Upper lobe of left lung (tissue), 6 donors: ENCODE measurements around the gene JAKMIP2. TPM values are rescaled to one million over a fixed set of nuclear protein-coding genes. Genes with fewer than 3 reads are reported as not detected.

Source experiments
- ATAC-seq, 2 donors: fragments of 200-7000 bp; cut with Tn5 transposase; one replicate each; pipeline ENCODE4 v1.9.1; 2022; ENCODE audit warnings: mild to moderate bottlenecking in 2 of 2, moderate library complexity in 2 of 2; ENCODE audit not compliant: low FRiP score in 2 of 2
- DNase-seq, 2 donors: peaks; one replicate each; pipeline ENCODE4 v3.0.0-alpha.2; 2019 to 2020
- H3K27ac ChIP-seq, 4 donors: fragments of 200-600 bp; sonication (generic); one replicate each; pipeline ENCODE4 v1.5.1; 2016 to 2019
- H3K27me3 ChIP-seq, 4 donors: fragments of 200-600 bp; sonication (generic); one replicate each; pipeline ENCODE4 v1.5.1; 2017 to 2019
- H3K36me3 ChIP-seq, 4 donors: fragments of 200-600 bp; sonication (generic); one replicate each; pipeline ENCODE4 v1.5.1; 2016 to 2019
- H3K4me1 ChIP-seq, 4 donors: fragments of 200-600 bp; sonication (generic); one replicate each; pipeline ENCODE4 v1.5.1; 2018 to 2019
- H3K4me3 ChIP-seq, 4 donors: fragments of 200-600 bp; sonication (generic); one replicate each; pipeline ENCODE4 v1.5.1; 2017 to 2019; ENCODE audit warnings: mild to moderate bottlenecking in 2 of 4, moderate library complexity in 1 of 4
- H3K9me3 ChIP-seq, 4 donors: fragments of 200-600 bp; sonication (generic); one replicate each; pipeline ENCODE4 v1.5.1; 2018 to 2019
- EP300 ChIP-seq, 4 donors: sonication (generic); formaldehyde crosslinking; IDR thresholded peaks; one replicate each; pipeline ENCODE4 v1.5.1; 2017; ENCODE audit warnings: antibody characterized with exemption in 4 of 4, control low read depth in 2 of 4
- POLR2A ChIP-seq, 4 donors: fragments of 450-650 bp; IDR thresholded peaks; one replicate each; pipeline ENCODE4 v1.5.1; 2016 to 2017; ENCODE audit warnings: antibody characterized with exemption in 4 of 4, mild to moderate bottlenecking in 2 of 4
- POLR2AphosphoS5 ChIP-seq, 2 donors: sonication (generic); formaldehyde crosslinking; IDR thresholded peaks; one replicate each; pipeline ENCODE4 v1.5.1; 2017; ENCODE audit warnings: antibody characterized with exemption in 2 of 2
- WGBS, 2 donors: methylation state at CpG; one replicate each; pipeline ENCODE4 v1.1.5; 2017 to 2018; 5-methylcytosine and 5-hydroxymethylcytosine counted together
- total RNA-seq, 6 donors: library from RNA; depleted of rRNA in 4 of 6; stranded (reverse); fragments of >200 nt in 4 of 6; gene quantifications; one replicate each; pipeline versions ENCODE4 v1.1.0 to v1.2.1, GENCODE V29; 2016 to 2021
- TF ChIP-seq, protein P1 (sequence below), 6 experiments: fragments of 450-650 bp in 4 of 6; fragments of 200-600 bp in 2 of 6; sonication (generic) in 2 of 6; IDR thresholded peaks; one replicate each; pipeline ENCODE4 v1.5.1; 2016 to 2019; ENCODE audit warnings: antibody characterized with exemption in 6 of 6
- donor health status: DM: no; HTN: no; CAD: no; lungs with moderate emphysema.
- donor health status: DM: no; HTN: yes; CAD: no; lungs with severe emphysema.

The JAKMIP2 gene
- total RNA-seq, 6 donors from 2014 or later, result 0.91 to 8.4 (median 6.0) TPM

DNA sequence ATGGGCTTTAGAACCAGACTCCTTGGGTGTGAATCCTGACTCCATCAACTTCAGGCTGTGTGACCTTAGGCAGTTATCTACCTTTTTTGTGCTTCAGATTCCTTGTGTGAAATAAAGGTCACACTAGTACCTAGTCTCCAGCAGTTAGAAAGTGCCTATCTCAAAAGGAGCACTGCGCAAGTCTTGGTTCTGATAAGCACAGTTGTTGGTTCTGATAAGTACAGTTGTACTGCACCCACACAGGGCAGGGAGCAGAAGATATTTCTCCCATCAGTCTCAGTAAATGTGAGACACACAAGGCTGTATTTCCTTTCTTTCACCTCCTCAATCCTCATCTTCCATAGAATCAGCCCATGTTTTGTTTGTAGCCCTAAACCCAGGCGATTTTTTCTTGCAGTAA, 156.1 kb downstream of the JAKMIP2 start:
- Histone ChIP-seq H3K9me3 (no peaks in the 10 kb centered on the region), H3K4me1 (no peaks in the 10 kb centered on the region), H3K4me3 (no peak overlapping the region), H3K27ac (no peak overlapping the region), H3K36me3 (no peaks in the 10 kb centered on the region), H3K27me3 (no peaks in the 10 kb centered on the region)
- no peak for DNase-seq
- TF ChIP-seq EP300 (IDR thresholded peaks at IDR 0.05), result no peak
- TF ChIP-seq, protein P1, sequence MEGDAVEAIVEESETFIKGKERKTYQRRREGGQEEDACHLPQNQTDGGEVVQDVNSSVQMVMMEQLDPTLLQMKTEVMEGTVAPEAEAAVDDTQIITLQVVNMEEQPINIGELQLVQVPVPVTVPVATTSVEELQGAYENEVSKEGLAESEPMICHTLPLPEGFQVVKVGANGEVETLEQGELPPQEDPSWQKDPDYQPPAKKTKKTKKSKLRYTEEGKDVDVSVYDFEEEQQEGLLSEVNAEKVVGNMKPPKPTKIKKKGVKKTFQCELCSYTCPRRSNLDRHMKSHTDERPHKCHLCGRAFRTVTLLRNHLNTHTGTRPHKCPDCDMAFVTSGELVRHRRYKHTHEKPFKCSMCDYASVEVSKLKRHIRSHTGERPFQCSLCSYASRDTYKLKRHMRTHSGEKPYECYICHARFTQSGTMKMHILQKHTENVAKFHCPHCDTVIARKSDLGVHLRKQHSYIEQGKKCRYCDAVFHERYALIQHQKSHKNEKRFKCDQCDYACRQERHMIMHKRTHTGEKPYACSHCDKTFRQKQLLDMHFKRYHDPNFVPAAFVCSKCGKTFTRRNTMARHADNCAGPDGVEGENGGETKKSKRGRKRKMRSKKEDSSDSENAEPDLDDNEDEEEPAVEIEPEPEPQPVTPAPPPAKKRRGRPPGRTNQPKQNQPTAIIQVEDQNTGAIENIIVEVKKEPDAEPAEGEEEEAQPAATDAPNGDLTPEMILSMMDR (IDR thresholded peaks at IDR 0.05), result no peak
- WGBS, 2 donors, result 84% methylated on average over 2 of the region's 2 CpGs
- no peak for ATAC-seq

DNA sequence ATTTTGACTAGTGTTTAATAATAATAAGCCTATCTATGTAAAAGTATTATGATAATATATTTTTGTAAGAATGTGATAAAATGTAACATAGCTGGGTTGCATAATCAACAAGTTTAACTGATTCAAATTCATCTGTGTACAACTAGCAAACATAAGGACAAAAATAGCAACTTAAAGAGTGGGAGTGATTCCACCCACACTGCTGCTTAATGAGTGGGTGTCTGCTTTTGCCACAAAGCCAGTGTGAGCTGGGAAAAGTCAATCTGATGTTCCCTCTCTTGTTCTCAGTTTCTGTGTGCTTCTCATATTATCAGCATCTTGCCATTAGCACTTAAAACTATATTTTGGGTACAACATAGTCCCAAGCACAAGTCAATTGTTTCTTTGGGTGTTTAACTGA, 161.5 kb downstream of the JAKMIP2 start:
- TF ChIP-seq POLR2AphosphoS5 (IDR thresholded peaks at IDR 0.05), result no peak
- TF ChIP-seq, protein P1 (IDR thresholded peaks at IDR 0.05), result no peak
- TF ChIP-seq EP300 (IDR thresholded peaks at IDR 0.05), result no peak
- no peak for TF ChIP-seq POLR2A (IDR thresholded peaks at IDR 0.05)
- Histone ChIP-seq H3K9me3 (no peaks in the 10 kb centered on the region), H3K27ac (no peak overlapping the region), H3K36me3 (no peaks in the 10 kb centered on the region), H3K4me3 (no peak overlapping the region), H3K4me1 (no peaks in the 10 kb centered on the region), H3K27me3 (no peaks in the 10 kb centered on the region)
- DNase-seq (no peak), ATAC-seq (no peak)

DNA sequence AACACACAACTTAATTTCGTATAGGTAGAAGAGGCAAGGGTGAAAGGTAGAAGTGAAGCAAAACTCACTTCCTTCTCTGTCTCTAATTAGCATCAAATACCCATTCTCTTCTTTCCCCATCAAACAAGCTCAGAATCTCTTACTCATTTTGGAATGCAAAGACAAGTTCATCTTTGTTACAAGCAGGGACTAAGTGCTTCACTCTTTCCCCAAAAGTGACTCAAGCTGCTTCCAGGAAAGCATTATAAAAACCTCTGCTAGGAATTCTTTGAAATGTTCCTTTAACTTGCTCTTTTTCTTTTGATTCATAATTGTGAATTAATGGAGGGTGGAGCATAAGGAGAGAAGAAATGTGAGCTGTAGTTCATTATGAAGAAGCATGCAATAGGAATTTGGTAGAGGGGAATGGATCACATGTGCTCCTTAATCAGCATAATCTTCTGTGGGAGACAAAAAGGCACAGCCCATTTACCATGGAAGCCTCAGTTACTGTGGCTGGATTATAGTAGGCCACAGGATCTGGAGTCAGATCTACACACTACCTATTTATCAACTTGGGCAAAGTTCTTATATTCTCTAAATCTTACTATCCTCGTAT, 163.1 kb downstream of the JAKMIP2 start:
- no peak for TF ChIP-seq POLR2A (IDR thresholded peaks at IDR 0.05)
- TF ChIP-seq EP300 (IDR thresholded peaks at IDR 0.05), result no peak
- no peak for TF ChIP-seq POLR2AphosphoS5 (IDR thresholded peaks at IDR 0.05)
- TF ChIP-seq, protein P1 (IDR thresholded peaks at IDR 0.05), result no peak
- ATAC-seq, result no peak
- WGBS, 2 donors, result 66 to 90% methylated on average over 2 of the region's 2 CpGs

DNA sequence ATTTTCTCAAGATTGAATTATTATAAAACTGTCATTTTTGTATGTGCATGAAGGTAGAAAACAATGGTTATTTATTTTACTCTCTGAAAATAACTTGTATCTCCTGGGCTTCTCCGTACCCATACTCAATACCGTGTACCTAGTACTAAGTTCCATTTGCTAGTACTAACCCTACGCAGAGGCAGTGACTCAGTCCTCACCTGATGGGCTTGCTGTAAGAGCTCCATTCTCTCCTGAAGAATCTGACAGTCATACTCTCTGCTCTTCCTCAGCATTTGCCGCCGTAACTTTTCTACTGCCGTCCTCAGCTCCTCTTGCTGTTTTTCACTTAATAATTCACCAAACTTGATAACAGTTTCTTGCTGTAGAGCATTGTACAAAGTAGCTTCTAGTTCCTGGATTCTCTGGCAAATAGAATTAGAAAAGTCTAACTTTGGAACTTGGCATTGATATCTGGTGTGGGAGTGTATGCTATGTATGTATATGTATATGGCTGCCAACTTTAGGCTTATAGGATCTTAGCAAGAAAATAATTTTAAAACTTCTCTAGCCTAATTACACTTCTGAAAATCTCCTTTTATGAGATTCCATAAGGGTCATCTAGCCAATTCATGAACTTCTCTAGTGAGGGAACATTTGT, 164.7 kb downstream of the JAKMIP2 start:
- Histone ChIP-seq H3K9me3 (no peaks in the 10 kb centered on the region), H3K4me1 (no peaks in the 10 kb centered on the region), H3K27me3 (no peaks in the 10 kb centered on the region), H3K4me3 (no peak overlapping the region), H3K27ac (no peak overlapping the region), H3K36me3 (no peaks in the 10 kb centered on the region)
- DNase-seq, result no peak
- TF ChIP-seq POLR2AphosphoS5 (IDR thresholded peaks at IDR 0.05) (no peak), POLR2A (IDR thresholded peaks at IDR 0.05) (no peak), EP300 (IDR thresholded peaks at IDR 0.05) (no peak)
- TF ChIP-seq, protein P1 (IDR thresholded peaks at IDR 0.05), result no peak
- ATAC-seq, result no peak
- 82 to 92% methylated on average over 6 of the region's 6 CpGs for WGBS, 2 donors

More for the DNA sequence above, 163.1 kb downstream of the JAKMIP2 start:
- no peaks in the 10 kb centered on the region for H3K9me3 ChIP-seq
- H3K4me3 ChIP-seq, result no peak overlapping the region
- no peak for DNase-seq
- no peaks in the 10 kb centered on the region for H3K4me1 ChIP-seq
- H3K27ac ChIP-seq, result no peak overlapping the region
- no peaks in the 10 kb centered on the region for H3K27me3 ChIP-seq
- H3K36me3 ChIP-seq, result no peaks in the 10 kb centered on the region

DNA sequence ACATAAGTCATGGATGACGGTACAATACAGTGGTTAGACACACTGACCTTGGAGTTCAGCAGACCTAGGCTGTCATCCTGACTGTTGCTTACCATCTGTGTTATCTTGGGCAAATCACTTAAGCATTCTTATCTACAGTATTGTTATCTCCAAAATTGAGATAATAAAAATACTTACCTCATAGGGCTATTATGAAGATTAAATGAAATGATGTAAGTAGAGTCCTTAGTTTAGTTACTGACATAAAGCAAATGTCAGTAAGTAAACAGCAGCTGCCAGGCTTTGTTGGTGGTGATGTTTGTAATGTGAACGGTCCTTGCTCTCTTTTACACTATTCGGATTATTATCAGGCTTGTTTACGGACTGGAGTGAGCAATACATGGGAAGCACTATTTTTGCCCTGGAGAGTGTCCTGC, 165.3 kb downstream of the JAKMIP2 start:
- ATAC-seq (no peak), DNase-seq (no peak)
- Histone ChIP-seq H3K27ac (no peak overlapping the region), H3K9me3 (no peaks in the 10 kb centered on the region), H3K27me3 (no peaks in the 10 kb centered on the region), H3K4me3 (no peak overlapping the region), H3K36me3 (no peaks in the 10 kb centered on the region), H3K4me1 (no peaks in the 10 kb centered on the region)
- no peak for TF ChIP-seq POLR2A (IDR thresholded peaks at IDR 0.05)
- WGBS, 2 donors, result 69 to 70% methylated on average over 4 of the region's 4 CpGs
